GM12878 (cell line): Measurements from ENCODE around the gene MEP1B. TPM values are rescaled to one million over a fixed set of nuclear protein-coding genes. Genes with fewer than 3 reads are reported as not detected.

Source experiments
- ATAC-seq: fragments of 200-7000 bp; cut with Tn5 transposase; 3 replicates; pipeline ENCODE4 v1.9.1; 2020; ENCODE audit warnings: mild to moderate bottlenecking, moderate library complexity
- BruUV-seq: library from RNA; stranded (reverse); fragments of 400-500 nt; replicated peaks from 2 replicates; lab custom pipeline; 2021; lab: Mats Ljungman, UMichigan
- CTCF ChIA-PET: fragments of 300-600 bp; sonication (Branson Sonifier 250); formaldehyde crosslinking; extraction: SDS; loops from one replicate; lab custom pipeline; 2021; ENCODE audit warnings: inconsistent platforms; lab: Yijun Ruan, JAX
- POLR2A ChIA-PET: fragments of 350-600 bp; formaldehyde crosslinking; extraction: SDS; loops from one replicate; lab custom pipeline; 2021; ENCODE audit warnings: inconsistent platforms; lab: Charles Lee
- RAD21 ChIA-PET: fragments of 300-600 bp; sonication (Branson Sonifier 250); formaldehyde crosslinking; loops from one replicate; lab custom pipeline; 2023; ENCODE audit warnings: antibody characterized with exemption; ENCODE audit not compliant: unreplicated experiment; lab: Charles Lee
- SMC1A ChIA-PET: fragments of 300-600 bp; sonication (Branson Sonifier 250); formaldehyde crosslinking; loops from one replicate; lab custom pipeline; 2023; ENCODE audit not compliant: unreplicated experiment, uncharacterized antibody; lab: Charles Lee
- DNase-seq: peaks from one replicate; pipeline ENCODE4 v3.0.0-alpha.2; 2011; ENCODE audit warnings: low read depth, low spot score
- FAIRE-seq: peaks from 3 replicates; lab custom pipeline; 2011; peaks lifted over from hg19 to GRCh38; lab: Jason Lieb, UNC
- H2AFZ ChIP-seq: 2 replicates; pipeline ENCODE4 v1.6.0; 2011; ENCODE audit warnings: low read depth, low read length, control low read depth; ENCODE audit not compliant: control insufficient read depth
- H3K27ac ChIP-seq: 2 replicates; pipeline ENCODE4 v1.5.1; 2011; ENCODE audit warnings: control low read depth; ENCODE audit not compliant: control insufficient read depth, insufficient read depth
- H3K27me3 ChIP-seq, 2 experiments: replicated peaks in 1 of 2; 2 replicates each; pipeline versions ENCODE4 v1.6.0 to v1.6.1; 2011; ENCODE audit warnings: low read length in 1 of 2; ENCODE audit not compliant: control insufficient read depth in 2 of 2, insufficient read depth in 2 of 2
- H3K36me3 ChIP-seq, 2 experiments: 2 replicates each; pipeline ENCODE4 v1.5.1; 2011; ENCODE audit warnings: low read length in 1 of 2; ENCODE audit not compliant: control insufficient read depth in 2 of 2, insufficient read depth in 2 of 2
- H3K4me1 ChIP-seq: 2 replicates; pipeline ENCODE4 v1.6.1; 2011; ENCODE audit warnings: mild to moderate bottlenecking, low read length, moderate library complexity, mixed read lengths; ENCODE audit not compliant: control insufficient read depth, insufficient read depth
- H3K4me2 ChIP-seq: 2 replicates; pipeline ENCODE4 v1.6.0; 2011; ENCODE audit warnings: control low read depth; ENCODE audit not compliant: control insufficient read depth, insufficient read depth
- H3K4me3 ChIP-seq: fragments of 200-600 bp; sonication (generic); 2 replicates; pipeline ENCODE4 v1.5.1; 2016
- H3K79me2 ChIP-seq: 2 replicates; pipeline ENCODE4 v1.6.0; 2011; ENCODE audit warnings: low read length; ENCODE audit not compliant: control insufficient read depth, insufficient read depth
- H3K9ac ChIP-seq: 2 replicates; pipeline ENCODE4 v1.8.0; 2011; ENCODE audit warnings: low read length, control low read depth, mixed read lengths; ENCODE audit not compliant: control insufficient read depth, insufficient read depth
- H3K9me3 ChIP-seq: replicated peaks from 3 replicates; pipeline ENCODE4 v1.5.1; 2011; ENCODE audit warnings: mild to moderate bottlenecking, low read length; ENCODE audit not compliant: control insufficient read depth, insufficient read depth
- H4K20me1 ChIP-seq: 2 replicates; pipeline ENCODE4 v1.6.0; 2011; ENCODE audit not compliant: control insufficient read depth, insufficient read depth
- CBX3 ChIP-seq: fragments of 200-600 bp; sonication (generic); IDR thresholded peaks from 2 replicates; pipeline ENCODE4 v1.6.1; 2016; ENCODE audit warnings: low read depth, borderline replicate concordance
- CHD1 ChIP-seq: IDR thresholded peaks from 2 replicates; pipeline ENCODE4 v1.6.1; 2012; ENCODE audit warnings: low read depth, low read length, improper control_type of control experiment
- CHD2 ChIP-seq: IDR thresholded peaks from 2 replicates; pipeline ENCODE4 v1.6.1; 2011; ENCODE audit warnings: low read depth, low read length, improper control_type of control experiment, borderline replicate concordance
- FOXM1 ChIP-seq: IDR thresholded peaks from 2 replicates; pipeline ENCODE4 v1.6.1; 2012; ENCODE audit warnings: low read depth, mild to moderate bottlenecking, inconsistent platforms, low read length, moderate library complexity
- IRF4 ChIP-seq: IDR thresholded peaks from 2 replicates; pipeline ENCODE4 v1.6.1; 2011; ENCODE audit warnings: low read depth, low read length
- LARP7 ChIP-seq: fragments of 450-650 bp; IDR thresholded peaks from 2 replicates; pipeline ENCODE4 v1.6.1; 2017; ENCODE audit warnings: mild to moderate bottlenecking
- MYC ChIP-seq: IDR thresholded peaks from 2 replicates; pipeline ENCODE4 v1.6.1; 2011; ENCODE audit warnings: mild to moderate bottlenecking, low read length, moderate library complexity, inconsistent platforms; ENCODE audit not compliant: insufficient read depth, insufficient replicate concordance, insufficient read length, severe bottlenecking
- NFXL1 ChIP-seq: fragments of 450-650 bp; IDR thresholded peaks from 2 replicates; pipeline ENCODE4 v1.6.1; 2017; ENCODE audit warnings: antibody characterized with exemption, mild to moderate bottlenecking, borderline replicate concordance
- PML ChIP-seq: IDR thresholded peaks from 2 replicates; pipeline ENCODE4 v1.6.1; 2012; ENCODE audit warnings: low read length, inconsistent platforms
- RELB ChIP-seq: fragments of 450-650 bp; IDR thresholded peaks from 2 replicates; pipeline ENCODE4 v1.6.1; 2017; ENCODE audit warnings: low read depth, mild to moderate bottlenecking, moderate library complexity
- SRF ChIP-seq, 2 experiments: IDR thresholded peaks; 2 replicates each; pipeline ENCODE4 v1.6.1; 2011; ENCODE audit warnings: low read depth in 2 of 2, low read length in 2 of 2, mild to moderate bottlenecking in 1 of 2, moderate library complexity in 1 of 2
- TARDBP ChIP-seq: IDR thresholded peaks from 2 replicates; pipeline ENCODE4 v1.6.1; 2016; ENCODE audit warnings: borderline replicate concordance
- TCF12 ChIP-seq: IDR thresholded peaks from 2 replicates; pipeline ENCODE4 v1.6.1; 2011; ENCODE audit warnings: low read depth, mild to moderate bottlenecking, low read length
- whole genome bisulfite sequencing: methylation state at CpG from one replicate; pipeline ENCODE4 v1.1.6; 2016; ENCODE audit warnings: low lambda C conversion rate; ENCODE audit not compliant: insufficient replicate concordance, insufficient coverage; ENCODE audit errors: missing lambda C conversion rate; 5-methylcytosine and 5-hydroxymethylcytosine counted together
- in situ Hi-C: fragments of 300-500 bp; cut with MboI; formaldehyde crosslinking; loops from 9 replicates; pipeline ENCODE4 v1.14.3; 2018; ENCODE audit warnings: mixed read lengths
- intact Hi-C: fragments of 100-400 bp; cut with micrococcal nuclease; formaldehyde crosslinking; loops from one replicate; pipeline ENCODE4 v1.14.2; 2022; ENCODE audit not compliant: unreplicated experiment
- polyA plus RNA-seq, 11 experiments: library from polyadenylated mRNA; depleted of rRNA in 4 of 11; unstranded in 6 of 11; stranded (reverse) in 5 of 11; fragments of >200 nt; fragmentation: Nextera tagmentation in 4 of 11; fragmentation: Illumina TruSeq in 1 of 11; extraction: Ambion mirVana in 4 of 11; extraction: Trizol in 1 of 11; gene quantifications; 1 replicate in 1 of 11; 2 replicates in 10 of 11; pipeline versions ENCODE4 v1.2.1 to v1.2.3, GENCODE V29; 2011 to 2016; ENCODE audit warnings: inconsistent platforms in 2 of 11, missing spikeins in 2 of 11, low read depth in 1 of 11
- small RNA-seq: library from RNA; depleted of rRNA; stranded (forward); fragments of <200 nt; gene quantifications from one replicate; pipeline ENCODE3, GENCODE V24; 2014
- total RNA-seq, 4 experiments: library from RNA; depleted of rRNA in 3 of 4; stranded (reverse); fragments of >200 nt in 3 of 4; fragmentation: Illumina TruSeq in 1 of 4; extraction: Trizol in 1 of 4; gene quantifications; 2 replicates each; pipeline versions ENCODE4 v1.2.1 to v1.2.3, GENCODE V29; 2013 to 2021
- TF ChIP-seq, protein P1 (sequence below): IDR thresholded peaks from 2 replicates; pipeline ENCODE4 v1.6.1; 2012; ENCODE audit warnings: low read depth, low read length, improper control_type of control experiment

Gene MEP1B
- total and polyA plus RNA-seq, 10 of the 15 experiments (the other 5 are each of a cell fraction or from before 2014, with no cell fraction given), result 0.04 to 0.05 TPM; not detected in 8

- no peak overlapping the region for H2AFZ ChIP-seq
- no peak overlapping the region for H3K9ac ChIP-seq
- FAIRE-seq (no peak), ATAC-seq (no peak), DNase-seq (no peak)
- ChIA-PET CTCF (no interaction called here), SMC1A (no interaction called here), POLR2A (interaction anchor here (0.5 kb wide), 1 partner anchor 221 kb away, joined by 3 read pairs; no protein-coding TSS in a partner anchor), RAD21 (no interaction called here)
- H3K27ac ChIP-seq, result no peak overlapping the region
- intact Hi-C loops, result no loop called here
- H4K20me1 ChIP-seq, result no peaks in the 10 kb centered on the region
- H3K27me3 ChIP-seq, result no peaks in the 10 kb centered on the region
- no peak overlapping the region for H3K4me2 ChIP-seq
- no peaks in the 10 kb centered on the region for H3K36me3 ChIP-seq
- no peaks in the 10 kb centered on the region for H3K79me2 ChIP-seq
- H3K9me3 ChIP-seq, result no peaks in the 10 kb centered on the region
- no TSS peak for BruUV-seq
- in situ Hi-C loops, result no loop called here
- no peaks in the 10 kb centered on the region for H3K4me1 ChIP-seq
- 13% methylated on average over 4 of the region's 4 CpGs for WGBS
- H3K4me3 ChIP-seq, result no peak overlapping the region
- TF ChIP-seq CBX3 (no peak), MYC (no peak), TCF12 (no peak), IRF4 (no peak), FOXM1 (no peak), CHD1 (no peak), TARDBP (no peak), LARP7 (no peak), SRF (IDR thresholded peaks at IDR 0.05; ENCODE audit: low read depth in 2 of 2, low read length in 2 of 2) (no peak), NFXL1 (no peak), CHD2 (no peak), RELB (no peak), PML (no peak)
- TF ChIP-seq, protein P1, sequence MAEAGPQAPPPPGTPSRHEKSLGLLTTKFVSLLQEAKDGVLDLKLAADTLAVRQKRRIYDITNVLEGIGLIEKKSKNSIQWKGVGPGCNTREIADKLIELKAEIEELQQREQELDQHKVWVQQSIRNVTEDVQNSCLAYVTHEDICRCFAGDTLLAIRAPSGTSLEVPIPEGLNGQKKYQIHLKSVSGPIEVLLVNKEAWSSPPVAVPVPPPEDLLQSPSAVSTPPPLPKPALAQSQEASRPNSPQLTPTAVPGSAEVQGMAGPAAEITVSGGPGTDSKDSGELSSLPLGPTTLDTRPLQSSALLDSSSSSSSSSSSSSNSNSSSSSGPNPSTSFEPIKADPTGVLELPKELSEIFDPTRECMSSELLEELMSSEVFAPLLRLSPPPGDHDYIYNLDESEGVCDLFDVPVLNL, result no peak
Observed at GRCh38 chr18:32267463-32267862, 77.6 kb downstream of the MEP1B start.

Small RNAs within 50 kb of the gene (small RNA-seq; reads per million reads assigned to genes)
- gene RF00019, result not detected
- not detected for gene RNA5SP453

Other genes starting within 250 kb of the MEP1B start
- 31.5 and 45.0 TPM in 2 replicates for gene TRAPPC8, start 246.9 kb upstream of the MEP1B start, total RNA-seq (2014; rRNA removed)
- 40.1 and 40.8 TPM in 2 replicates for gene TRAPPC8, start 246.9 kb upstream of the MEP1B start, total RNA-seq (2014; rRNA removed; fragmentation: Illumina TruSeq; extraction: Trizol)
- gene TRAPPC8, start 246.9 kb upstream of the MEP1B start, total RNA-seq (2021), result 30.8 and 35.3 TPM in 2 replicates
- gene TRAPPC8, start 246.9 kb upstream of the MEP1B start, polyA plus RNA-seq (2011; rRNA removed), result 75.4 and 93.1 TPM in 2 replicates
- 20.0 and 24.9 TPM in 2 replicates for gene TRAPPC8, start 246.9 kb upstream of the MEP1B start, polyA plus RNA-seq (2014; fragmentation: Illumina TruSeq; extraction: Trizol)
- 10 to 100 TPM; 13.0 to 17.2 TPM for gene TRAPPC8, start 246.9 kb upstream of the MEP1B start, polyA plus RNA-seq (2014; fragmentation: Nextera tagmentation; extraction: Ambion mirVana)
- 20.7 and 29.6 TPM in 2 replicates for gene TRAPPC8, start 246.9 kb upstream of the MEP1B start, polyA plus RNA-seq (2014; rRNA removed)
- 10 to 100 TPM; 15.4 to 17.4 TPM for gene TRAPPC8, start 246.9 kb upstream of the MEP1B start, polyA plus RNA-seq (2016; fragmentation: Nextera tagmentation; extraction: Ambion mirVana)
- gene RNF125, start 171.2 kb upstream of the MEP1B start, total RNA-seq (2014; rRNA removed), result 2.7 and 3.5 TPM in 2 replicates
- gene RNF125, start 171.2 kb upstream of the MEP1B start, total RNA-seq (2014; rRNA removed; fragmentation: Illumina TruSeq; extraction: Trizol), result 3.6 and 3.7 TPM in 2 replicates
- gene RNF125, start 171.2 kb upstream of the MEP1B start, total RNA-seq (2021), result 3.9 and 4.1 TPM in 2 replicates
- 0.87 and 1.3 TPM in 2 replicates for gene RNF125, start 171.2 kb upstream of the MEP1B start, polyA plus RNA-seq (2011; rRNA removed)
- 3.3 and 6.6 TPM in 2 replicates for gene RNF125, start 171.2 kb upstream of the MEP1B start, polyA plus RNA-seq (2014; fragmentation: Illumina TruSeq; extraction: Trizol)
- gene RNF125, start 171.2 kb upstream of the MEP1B start, polyA plus RNA-seq (2014; fragmentation: Nextera tagmentation; extraction: Ambion mirVana), result 1 to 10 TPM in 1 of 2 experiments, under 1 TPM in 1; 0.79 to 1.3 TPM
- 2.3 and 2.8 TPM in 2 replicates for gene RNF125, start 171.2 kb upstream of the MEP1B start, polyA plus RNA-seq (2014; rRNA removed)
- 1 to 10 TPM; 3.1 to 3.4 TPM for gene RNF125, start 171.2 kb upstream of the MEP1B start, polyA plus RNA-seq (2016; fragmentation: Nextera tagmentation; extraction: Ambion mirVana)
- 53.0 and 56.9 TPM in 2 replicates for gene RNF138, start 98.2 kb upstream of the MEP1B start, total RNA-seq (2014; rRNA removed)
- gene RNF138, start 98.2 kb upstream of the MEP1B start, total RNA-seq (2014; rRNA removed; fragmentation: Illumina TruSeq; extraction: Trizol), result 44.6 and 45.8 TPM in 2 replicates
- gene RNF138, start 98.2 kb upstream of the MEP1B start, total RNA-seq (2021), result 52.7 and 55.2 TPM in 2 replicates
- 31.7 and 34.4 TPM in 2 replicates for gene RNF138, start 98.2 kb upstream of the MEP1B start, polyA plus RNA-seq (2011; rRNA removed)
- 34.4 and 46.7 TPM in 2 replicates for gene RNF138, start 98.2 kb upstream of the MEP1B start, polyA plus RNA-seq (2014; fragmentation: Illumina TruSeq; extraction: Trizol)
- gene RNF138, start 98.2 kb upstream of the MEP1B start, polyA plus RNA-seq (2014; fragmentation: Nextera tagmentation; extraction: Ambion mirVana), result 10 to 100 TPM; 24.2 to 27.8 TPM
- 33.2 and 40.1 TPM in 2 replicates for gene RNF138, start 98.2 kb upstream of the MEP1B start, polyA plus RNA-seq (2014; rRNA removed)
- gene RNF138, start 98.2 kb upstream of the MEP1B start, polyA plus RNA-seq (2016; fragmentation: Nextera tagmentation; extraction: Ambion mirVana), result 10 to 100 TPM; 65.9 to 75.2 TPM